Measurements from ENCODE around the gene PDE4D.

- TF ChIP-seq, protein P1, sequence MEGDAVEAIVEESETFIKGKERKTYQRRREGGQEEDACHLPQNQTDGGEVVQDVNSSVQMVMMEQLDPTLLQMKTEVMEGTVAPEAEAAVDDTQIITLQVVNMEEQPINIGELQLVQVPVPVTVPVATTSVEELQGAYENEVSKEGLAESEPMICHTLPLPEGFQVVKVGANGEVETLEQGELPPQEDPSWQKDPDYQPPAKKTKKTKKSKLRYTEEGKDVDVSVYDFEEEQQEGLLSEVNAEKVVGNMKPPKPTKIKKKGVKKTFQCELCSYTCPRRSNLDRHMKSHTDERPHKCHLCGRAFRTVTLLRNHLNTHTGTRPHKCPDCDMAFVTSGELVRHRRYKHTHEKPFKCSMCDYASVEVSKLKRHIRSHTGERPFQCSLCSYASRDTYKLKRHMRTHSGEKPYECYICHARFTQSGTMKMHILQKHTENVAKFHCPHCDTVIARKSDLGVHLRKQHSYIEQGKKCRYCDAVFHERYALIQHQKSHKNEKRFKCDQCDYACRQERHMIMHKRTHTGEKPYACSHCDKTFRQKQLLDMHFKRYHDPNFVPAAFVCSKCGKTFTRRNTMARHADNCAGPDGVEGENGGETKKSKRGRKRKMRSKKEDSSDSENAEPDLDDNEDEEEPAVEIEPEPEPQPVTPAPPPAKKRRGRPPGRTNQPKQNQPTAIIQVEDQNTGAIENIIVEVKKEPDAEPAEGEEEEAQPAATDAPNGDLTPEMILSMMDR (IDR thresholded peaks at IDR 0.05), result no peak
- no peak for TF ChIP-seq EZH2 (IDR thresholded peaks at IDR 0.05; ENCODE audit: borderline replicate concordance, insufficient read depth, low read depth, low read length, poor library complexity, severe bottlenecking)
Observed at GRCh38 chr5:59873113-59873512, 20.4 kb downstream of the PDE4D start.
